Hematopoietic multipotent progenitor cell treated with erythropoietin and hydrocortisone succinate and interleukin-3 and kit ligand, for 6 days (in vitro differentiated cells): ENCODE results near the gene ATG9B.
A peak's percentile ranks its signal among the peaks of the same experiment; 100 is the strongest.
"Not testable (repeated sequence)": the region's sequence is repeated elsewhere in the genome, so short reads cannot be mapped to it uniquely, and the experiment has no call there.

ENCODE experiments used
- DNase-seq: peaks from one replicate; pipeline ENCODE4 v3.0.0-alpha.2; 2015

Gene ATG9B

GRCh38 chr7:151057989-151058780, 33.9 kb upstream of the ATG9B start:
- peak; percentile 99 for DNase-seq

GRCh38 chr7:151057506-151057988, 33.3 kb upstream of the ATG9B start, which contains the start of gene CDK5:
Gene CDK5 (minus strand): TSS chr7:151057897. CDS start chr7:151057848, 49 bp downstream.
- DNase-seq, result no peak

GRCh38 chr7:151056666-151057505, 32.6 kb upstream of the ATG9B start:
- no peak for DNase-seq

GRCh38 chr7:151056283-151056665, 32.0 kb upstream of the ATG9B start:
- DNase-seq, result no peak

- no peak for DNase-seq
Observed at GRCh38 chr7:151053751-151054150, 29.5 kb upstream of the ATG9B start.

- no peak for DNase-seq
Observed at GRCh38 chr7:151053096-151053495, 28.8 kb upstream of the ATG9B start.

- peak; percentile 78 for DNase-seq
Observed at GRCh38 chr7:151051108-151051507, 26.8 kb upstream of the ATG9B start.

GRCh38 chr7:151048911-151049463, 24.7 kb upstream of the ATG9B start:
- DNase-seq, result no peak

GRCh38 chr7:151047976-151048815, 23.9 kb upstream of the ATG9B start, which contains the start of gene ASIC3:
Gene ASIC3 (plus strand): TSS chr7:151048531. CDS start chr7:151048886, 355 bp downstream.
- DNase-seq, result no peak

GRCh38 chr7:151046603-151047573, 22.6 kb upstream of the ATG9B start:
- DNase-seq, result peak; percentile 75

GRCh38 chr7:151045967-151046366, 21.7 kb upstream of the ATG9B start:
- no peak for DNase-seq

GRCh38 chr7:151045262-151045661, 21.0 kb upstream of the ATG9B start:
- no peak for DNase-seq

- no peak for DNase-seq
Observed at GRCh38 chr7:151043959-151044358, 19.7 kb upstream of the ATG9B start.

- DNase-seq, result not testable (repeated sequence)
Observed at GRCh38 chr7:151043449-151043848, 19.2 kb upstream of the ATG9B start.

GRCh38 chr7:151040616-151041375, 16.5 kb upstream of the ATG9B start:
- no peak for DNase-seq

- DNase-seq, result peak; percentile 48
Observed at GRCh38 chr7:151039850-151040548, 15.7 kb upstream of the ATG9B start.

- peak; percentile 98 for DNase-seq
Observed at GRCh38 chr7:151038951-151039849, 14.9 kb upstream of the ATG9B start.

GRCh38 chr7:151035902-151036301, 11.6 kb upstream of the ATG9B start:
- no peak for DNase-seq
